Glutamatergic neuron (in vitro differentiated cells): ENCODE results near the gene GLTPD2. TPM values are rescaled to one million over a fixed set of nuclear protein-coding genes. Genes with fewer than 3 reads are reported as not detected.

ENCODE experiments used
- DNase-seq: peaks from one replicate; pipeline ENCODE4 v3.0.0; 2022
- H3K27ac Mint-ChIP-seq: one replicate; pipeline ENCODE4 v1.8.0; 2020; ENCODE audit warnings: mild to moderate bottlenecking, mixed read lengths, inconsistent platforms; ENCODE audit not compliant: unreplicated experiment
- H3K27me3 Mint-ChIP-seq: one replicate; pipeline ENCODE4 v1.8.0; 2020; ENCODE audit warnings: mild to moderate bottlenecking, moderate library complexity, mixed read lengths, inconsistent platforms; ENCODE audit not compliant: unreplicated experiment
- H3K36me3 Mint-ChIP-seq: one replicate; pipeline ENCODE4 v1.8.0; 2020; ENCODE audit warnings: mild to moderate bottlenecking, mixed read lengths, inconsistent platforms; ENCODE audit not compliant: unreplicated experiment
- H3K4me1 Mint-ChIP-seq: one replicate; pipeline ENCODE4 v1.8.0; 2020; ENCODE audit warnings: mild to moderate bottlenecking, low read depth, mixed read lengths, inconsistent platforms; ENCODE audit not compliant: unreplicated experiment
- H3K4me3 Mint-ChIP-seq: one replicate; pipeline ENCODE4 v1.8.0; 2020; ENCODE audit warnings: mild to moderate bottlenecking, mixed read lengths, inconsistent platforms; ENCODE audit not compliant: unreplicated experiment
- H3K9me3 Mint-ChIP-seq: one replicate; pipeline ENCODE4 v1.8.0; 2020; ENCODE audit warnings: mild to moderate bottlenecking, moderate library complexity, mixed read lengths, inconsistent platforms; ENCODE audit not compliant: unreplicated experiment
- total RNA-seq: library from RNA; stranded (reverse); fragmentation: NEBNext Ultra II Directional; extraction: Animal tissue kit (Norgen Biotek cat#: 25700); gene quantifications from one replicate; pipeline ENCODE4 v1.2.1, GENCODE V29; 2021; ENCODE audit not compliant: unreplicated experiment
- TF ChIP-seq, protein P1 (sequence below): fragments of 200-600 bp; sonication (generic); IDR thresholded peaks from one replicate; pipeline ENCODE4 v1.5.0; 2021; ENCODE audit not compliant: partially characterized antibody, unreplicated experiment

GLTPD2 gene
- total RNA-seq, 1 donor from 2014 or later, result not detected

DNA sequence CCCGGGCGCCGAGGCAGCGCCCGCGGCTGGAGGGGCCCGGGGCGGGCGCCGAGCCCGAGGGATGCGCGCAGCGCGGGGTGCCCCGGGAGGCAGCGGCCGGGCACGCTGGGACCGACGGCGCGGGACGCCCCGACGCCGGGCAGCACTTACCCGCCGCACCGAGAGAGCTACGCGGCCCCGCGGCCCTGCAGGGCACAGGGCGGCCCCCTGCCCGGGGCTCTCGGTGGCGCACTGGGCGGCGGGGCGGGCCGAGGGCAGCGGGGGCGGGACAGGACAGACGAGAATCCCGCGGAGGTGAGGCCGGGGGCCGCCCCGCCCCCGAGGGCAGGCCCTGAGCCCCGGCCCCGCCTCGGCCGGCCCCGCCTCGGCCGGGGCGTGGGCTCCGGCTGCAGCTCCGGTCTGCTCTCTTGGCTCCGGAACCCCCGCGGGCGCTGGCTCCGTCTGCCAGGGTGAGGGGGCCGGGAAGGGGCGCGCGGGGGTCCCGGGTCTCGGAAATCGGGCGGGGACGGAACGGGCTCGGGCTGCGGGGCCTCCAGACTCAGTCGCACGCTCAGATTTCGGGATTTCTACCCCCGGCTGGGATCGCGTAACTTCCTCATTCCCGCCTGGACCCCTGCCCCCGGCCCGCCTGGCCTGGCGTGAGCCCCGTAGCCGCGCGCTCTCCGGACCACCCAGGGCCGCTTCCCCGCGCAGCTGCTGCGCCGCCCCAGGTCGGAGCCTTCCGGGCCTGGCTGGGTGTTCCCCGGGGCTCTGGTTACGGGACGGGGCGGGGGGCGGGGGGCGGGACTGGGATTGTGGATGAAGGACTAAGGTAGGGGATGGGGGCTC, 18.2 kb downstream of the GLTPD2 start, which contains the start of gene PLD2:
TSS of gene PLD2 (plus strand) at position 376 of the 828 bp plus-strand sequence. CDS start 621 bp downstream, outside the sequence.
- Mint-ChIP-seq H3K36me3 (peaks cover 11% of the 10 kb centered on the region), H3K4me3 (peak within 1 kb of the TSS; percentile 93), H3K27ac (peak within 1 kb of the TSS; percentile 76), H3K4me1 (peaks cover 7% of the 10 kb centered on the region), H3K9me3 (peaks cover 10% of the 10 kb centered on the region), H3K27me3 (peaks cover 19% of the 10 kb centered on the region)
- TF ChIP-seq, protein P1, sequence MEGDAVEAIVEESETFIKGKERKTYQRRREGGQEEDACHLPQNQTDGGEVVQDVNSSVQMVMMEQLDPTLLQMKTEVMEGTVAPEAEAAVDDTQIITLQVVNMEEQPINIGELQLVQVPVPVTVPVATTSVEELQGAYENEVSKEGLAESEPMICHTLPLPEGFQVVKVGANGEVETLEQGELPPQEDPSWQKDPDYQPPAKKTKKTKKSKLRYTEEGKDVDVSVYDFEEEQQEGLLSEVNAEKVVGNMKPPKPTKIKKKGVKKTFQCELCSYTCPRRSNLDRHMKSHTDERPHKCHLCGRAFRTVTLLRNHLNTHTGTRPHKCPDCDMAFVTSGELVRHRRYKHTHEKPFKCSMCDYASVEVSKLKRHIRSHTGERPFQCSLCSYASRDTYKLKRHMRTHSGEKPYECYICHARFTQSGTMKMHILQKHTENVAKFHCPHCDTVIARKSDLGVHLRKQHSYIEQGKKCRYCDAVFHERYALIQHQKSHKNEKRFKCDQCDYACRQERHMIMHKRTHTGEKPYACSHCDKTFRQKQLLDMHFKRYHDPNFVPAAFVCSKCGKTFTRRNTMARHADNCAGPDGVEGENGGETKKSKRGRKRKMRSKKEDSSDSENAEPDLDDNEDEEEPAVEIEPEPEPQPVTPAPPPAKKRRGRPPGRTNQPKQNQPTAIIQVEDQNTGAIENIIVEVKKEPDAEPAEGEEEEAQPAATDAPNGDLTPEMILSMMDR, result no peak
- DNase-seq, result peak; percentile 87

DNA sequence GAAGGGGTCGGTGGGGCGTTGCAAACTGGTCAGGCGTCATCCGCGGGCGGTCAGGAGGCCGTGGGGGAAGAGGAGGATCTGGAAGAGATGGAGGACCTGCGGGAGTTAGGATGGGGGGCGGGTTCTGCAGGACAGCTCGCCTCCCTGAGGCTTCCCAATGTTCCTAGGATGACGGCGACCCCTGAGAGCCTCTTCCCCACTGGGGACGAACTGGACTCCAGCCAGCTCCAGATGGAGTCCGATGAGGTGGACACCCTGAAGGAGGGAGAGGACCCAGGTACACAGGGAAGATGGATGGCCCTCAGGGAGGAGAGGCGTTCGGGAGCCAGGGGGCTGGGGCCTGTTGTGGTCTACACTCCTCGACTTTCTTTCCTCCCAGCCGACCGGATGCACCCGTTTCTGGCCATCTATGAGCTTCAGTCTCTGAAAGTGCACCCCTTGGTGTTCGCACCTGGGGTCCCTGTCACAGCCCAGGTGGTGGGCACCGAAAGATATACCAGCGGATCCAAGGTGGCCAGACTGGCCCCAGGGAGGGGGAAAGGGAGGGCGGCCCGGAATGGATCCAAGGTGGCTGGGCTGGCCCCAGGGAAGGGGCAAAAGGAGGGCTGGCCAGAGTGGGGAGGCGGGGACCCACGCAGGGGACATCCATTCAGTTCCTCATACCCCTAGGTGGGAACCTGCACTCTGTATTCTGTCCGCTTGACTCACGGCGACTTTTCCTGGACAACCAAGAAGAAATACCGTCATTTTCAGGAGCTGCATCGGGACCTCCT, 19.0 kb downstream of the GLTPD2 start:
- peak overlapping the region; percentile 93 for H3K4me3 Mint-ChIP-seq
- peaks cover 11% of the 10 kb centered on the region for H3K36me3 Mint-ChIP-seq
- H3K27me3 Mint-ChIP-seq, result peaks cover 22% of the 10 kb centered on the region
- peaks cover 10% of the 10 kb centered on the region for H3K9me3 Mint-ChIP-seq
- peak overlapping the region; percentile 76 for H3K27ac Mint-ChIP-seq
- TF ChIP-seq, protein P1, result no peak
- peak; percentile 38 for DNase-seq
- peaks cover 7% of the 10 kb centered on the region for H3K4me1 Mint-ChIP-seq

DNA sequence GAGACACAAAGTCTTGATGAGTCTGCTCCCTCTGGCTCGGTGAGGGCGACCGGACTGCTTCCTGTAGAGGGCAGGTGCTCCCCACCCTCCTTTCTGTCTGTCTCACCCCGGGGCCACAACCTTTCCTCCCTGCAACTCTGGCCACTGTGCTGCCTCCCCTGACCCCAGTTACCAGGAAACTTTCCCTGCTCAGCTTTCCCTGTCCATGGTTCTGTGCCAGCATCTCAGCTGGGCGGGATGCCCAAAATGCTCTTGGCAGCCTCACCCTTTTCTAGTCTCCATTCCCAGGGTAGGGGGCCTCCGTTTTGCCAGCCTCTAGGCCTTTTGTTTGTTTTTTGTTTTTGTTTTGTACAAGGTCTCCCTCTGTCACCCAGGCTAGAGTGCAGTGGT, 19.6 kb downstream of the GLTPD2 start:
- Mint-ChIP-seq H3K27ac (no peak overlapping the region), H3K4me3 (peak overlapping the region; percentile 93), H3K27me3 (peaks cover 22% of the 10 kb centered on the region), H3K9me3 (peaks cover 10% of the 10 kb centered on the region), H3K4me1 (peaks cover 7% of the 10 kb centered on the region), H3K36me3 (peaks cover 11% of the 10 kb centered on the region)
- no peak for DNase-seq
- TF ChIP-seq, protein P1, result no peak

DNA sequence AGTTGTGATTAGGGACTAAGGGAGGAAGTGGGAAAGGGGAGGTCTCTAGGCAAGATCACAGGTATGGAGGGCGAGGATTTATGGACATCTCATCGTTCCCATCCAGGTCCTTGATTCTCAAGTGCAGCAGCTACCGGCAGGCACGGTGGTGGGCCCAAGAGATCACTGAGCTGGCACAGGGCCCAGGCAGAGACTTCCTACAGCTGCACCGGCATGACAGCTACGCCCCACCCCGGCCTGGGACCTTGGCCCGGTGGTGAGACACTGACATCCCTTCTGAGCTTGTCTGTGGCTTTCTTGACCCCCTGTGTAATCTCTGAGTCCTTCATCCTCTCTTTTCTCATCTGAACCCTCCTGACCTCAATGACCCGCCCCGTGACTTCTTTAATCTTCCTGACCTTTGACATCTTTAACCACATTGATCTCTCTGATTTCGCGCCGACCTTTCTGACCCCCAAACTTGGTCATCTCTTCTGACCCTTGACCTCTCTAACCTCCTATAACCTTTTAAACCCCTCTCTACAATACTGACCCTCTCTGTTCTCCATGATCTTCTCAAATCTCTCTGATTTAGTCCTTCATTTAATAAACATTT, 22.0 kb downstream of the GLTPD2 start:
- H3K27me3 Mint-ChIP-seq, result peaks cover 22% of the 10 kb centered on the region
- H3K27ac Mint-ChIP-seq, result no peak overlapping the region
- peaks cover 9% of the 10 kb centered on the region for H3K9me3 Mint-ChIP-seq
- DNase-seq, result no peak
- peaks cover 7% of the 10 kb centered on the region for H3K4me1 Mint-ChIP-seq
- peaks cover 11% of the 10 kb centered on the region for H3K36me3 Mint-ChIP-seq
- TF ChIP-seq, protein P1, result no peak
- no peak overlapping the region for H3K4me3 Mint-ChIP-seq
